ENCODE measurements around the gene ATG16L1. TPM values are rescaled to one million over a fixed set of nuclear protein-coding genes. Genes with fewer than 3 reads are reported as not detected.

ATG16L1 gene
- total and polyA plus RNA-seq, 9 of the 15 experiments (the other 6 are each of a cell fraction or from before 2014, with no cell fraction given) = 6.4 to 21.3 (median 17.2) TPM

- H3K4me2 ChIP-seq (ENCODE audit: insufficient read depth, low read length) = no peak overlapping the region
- H3K27me3 ChIP-seq (ENCODE audit: control insufficient read depth in 2 of 2, insufficient read depth in 2 of 2, low read length in 2 of 2) = no peaks in the 10 kb centered on the region
- peak overlapping the region in 1 of 2 experiments; percentile 45; a peak in 1 of 4 replicates for H3K9ac ChIP-seq (ENCODE audit: insufficient read depth in 1 of 2, low read depth in 2 of 2, low read length in 2 of 2)
- H3K4me1 ChIP-seq (replicated peaks in 1 of 2; ENCODE audit: control insufficient read depth in 2 of 2, insufficient read depth in 2 of 2, low read length in 2 of 2) = peaks cover 0 to 11% of the 10 kb centered on the region in 2 experiments; a peak in 2 of 5 replicates
- FAIRE-seq (no peak), ATAC-seq (peak; percentile 67), DNase-seq (ENCODE audit: extremely low read depth in 1 of 4, low spot score in 3 of 4) (peak in 1 of 4 experiments; percentile 19)
- H3K79me2 ChIP-seq (ENCODE audit: control insufficient read depth, insufficient read depth, low read length) = no peaks in the 10 kb centered on the region
- H4K20me1 ChIP-seq (replicated peaks; ENCODE audit: control insufficient read depth, insufficient read depth, low read length) = no peaks in the 10 kb centered on the region
- ChIA-PET POLR2A (interaction anchor here (1.2 kb wide), 1 partner anchor 30 kb away, joined by 3 read pairs; no protein-coding TSS in a partner anchor), CTCF (ENCODE audit: low intra/inter-chr PET ratio) (no interaction called here)
- no peak overlapping the region for H3K27ac ChIP-seq (ENCODE audit: extremely low read depth, low read depth, low read length)
- in situ Hi-C loops (cut with MboI) (no loop called here), intact Hi-C loops (cut with micrococcal nuclease) (no loop called here)
- no TSS peak for BruUV-seq (replicated peaks)
- no peak overlapping the region for H2AFZ ChIP-seq (ENCODE audit: low read depth, low read length)
- no peaks in the 10 kb centered on the region for H3K9me3 ChIP-seq (replicated peaks; ENCODE audit: control insufficient read depth, insufficient read depth, low read depth, low read length)
- H3K9me1 ChIP-seq (ENCODE audit: control insufficient read depth, insufficient read depth, low read length) = no peaks in the 10 kb centered on the region
- H3K36me3 ChIP-seq (ENCODE audit: control insufficient read depth, insufficient read depth, low read length) = no peaks in the 10 kb centered on the region
- WGBS (ENCODE audit: insufficient coverage, low coverage, missing lambda C conversion rate) = 51% methylated on average over 8 of the region's 10 CpGs
- TF ChIP-seq PTRF (tag; IDR thresholded peaks at IDR 0.05) (no peak), CTCF (IDR thresholded peaks at IDR 0.05 in 2 of 3, conservative IDR thresholded peaks at IDR 0.05 in 1 of 3; ENCODE audit: insufficient read depth in 2 of 3, low read depth in 1 of 3, low read length in 3 of 3) (0 out of 6 replicates have a peak, but pooled peaks of 1 of the 3 experiments have one; percentile 4), ZNF449 (CRISPR knock-in tag; IDR thresholded peaks at IDR 0.05) (no peak)
- H3K4me3 ChIP-seq = no peak overlapping the region
These were observed 42.9 kb upstream of the ATG16L1 start for GRCh38 chr2:233208382-233209116.

Data from K562 (cell line).